UCSD-AML1 (cell line): ENCODE measurements around the gene CCL8.

Experiments used
- DNase-seq: peaks from one replicate; lab custom pipeline; 2025; ENCODE audit not compliant: unreplicated experiment; lab: John Stamatoyannopoulos, UW

The CCL8 gene

GRCh38 chr17:34319039-34319483 is at the start of gene CCL8:
Gene CCL8, plus strand, starts transcription at chr17:34319435. Its CDS starts 67 bp downstream, at chr17:34319502.
- DNase-seq: no peak

DNA sequence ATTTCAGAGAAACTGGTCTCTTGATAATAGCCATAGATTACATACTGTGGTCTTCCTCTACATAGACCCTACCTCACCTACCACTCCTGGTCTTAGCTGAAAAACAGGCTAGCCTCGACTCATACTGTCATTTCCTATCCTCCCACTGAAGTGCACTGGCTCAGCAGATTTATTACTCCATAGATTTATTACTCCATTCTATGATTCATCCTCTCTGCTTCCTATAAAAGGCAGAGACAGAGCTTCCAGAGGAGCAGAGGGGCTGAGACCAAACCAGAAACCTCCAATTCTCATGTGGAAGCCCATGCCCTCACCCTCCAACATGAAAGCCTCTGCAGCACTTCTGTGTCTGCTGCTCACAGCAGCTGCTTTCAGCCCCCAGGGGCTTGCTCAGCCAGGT is 49.3 kb upstream of the CCL8 start, which contains the start of gene CCL7:
CCL7 (plus strand) TSS at position 253 of the 400 bp plus-strand sequence; CDS start at position 323, 70 bp downstream.
- no peak for DNase-seq

DNA sequence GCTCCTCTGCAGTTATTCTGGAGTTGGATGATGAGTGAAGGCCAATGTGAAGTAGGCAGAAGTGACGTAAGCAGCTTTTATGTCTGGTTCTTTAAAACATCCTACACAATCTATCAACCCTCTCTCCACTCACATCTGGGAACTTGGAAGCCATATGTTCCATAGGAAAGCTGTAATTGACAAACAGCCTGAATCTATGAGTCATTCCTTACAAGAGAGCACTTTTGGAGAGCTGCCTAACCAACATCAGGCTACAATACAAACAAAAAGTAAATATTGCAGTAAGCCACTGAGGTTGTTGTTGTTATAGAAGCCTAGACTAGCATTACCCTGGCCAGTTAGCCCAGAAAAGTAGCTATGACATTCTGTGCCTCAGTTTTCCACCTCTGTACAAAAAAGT is 43.4 kb upstream of the CCL8 start:
- DNase-seq: no peak

DNA sequence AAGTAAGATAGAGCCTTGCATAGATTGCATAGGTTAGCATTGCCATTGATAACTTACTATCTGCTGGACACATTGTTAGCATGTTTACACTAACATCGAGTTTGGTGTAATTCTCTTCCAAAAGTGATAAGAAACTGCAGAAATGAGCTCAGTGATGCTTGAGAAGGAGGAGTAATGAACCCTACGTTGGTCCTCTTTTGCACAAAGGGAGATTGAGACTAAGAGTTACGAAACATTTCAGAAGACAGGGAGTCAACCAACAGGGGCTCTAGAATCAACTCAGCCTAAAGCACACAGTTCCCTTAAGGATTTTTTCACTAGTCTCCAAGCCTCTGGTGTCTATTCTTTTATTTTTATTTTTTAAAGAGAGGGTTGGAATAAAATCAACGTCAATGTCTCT is 42.4 kb upstream of the CCL8 start:
- DNase-seq: no peak

DNA sequence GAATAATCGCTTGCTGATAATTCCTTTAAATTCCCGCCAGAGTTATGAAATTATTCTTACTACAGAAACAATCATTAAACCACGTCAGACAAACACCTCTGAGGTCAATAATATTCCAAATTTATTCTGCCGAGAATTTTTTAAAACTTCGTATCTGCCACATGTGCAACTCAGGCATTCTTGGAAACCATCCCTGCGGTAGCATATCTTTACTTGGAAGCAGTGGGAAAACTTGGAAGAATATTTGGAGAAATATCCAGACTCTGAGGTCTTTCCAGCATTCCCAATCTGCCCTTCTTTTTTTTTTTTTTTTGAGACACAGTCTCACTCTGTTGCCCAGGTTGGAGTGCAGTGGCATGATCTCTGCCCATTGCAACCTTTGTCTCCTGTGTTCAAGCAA is 35.7 kb upstream of the CCL8 start:
- DNase-seq: no peak

GRCh38 chr17:34285286-34285792 is 33.9 kb upstream of the CCL8 start, which contains the start of gene CCL11:
Gene CCL11, plus strand, starts transcription at chr17:34285742. Its CDS starts 67 bp downstream, at chr17:34285809.
- DNase-seq: no peak

GRCh38 chr17:34287875-34288274 is 31.4 kb upstream of the CCL8 start:
- no peak for DNase-seq

GRCh38 chr17:34290586-34290985 is 28.6 kb upstream of the CCL8 start:
- no peak for DNase-seq

- DNase-seq: no peak
Observed at GRCh38 chr17:34291721-34292348, 27.4 kb upstream of the CCL8 start.

DNA sequence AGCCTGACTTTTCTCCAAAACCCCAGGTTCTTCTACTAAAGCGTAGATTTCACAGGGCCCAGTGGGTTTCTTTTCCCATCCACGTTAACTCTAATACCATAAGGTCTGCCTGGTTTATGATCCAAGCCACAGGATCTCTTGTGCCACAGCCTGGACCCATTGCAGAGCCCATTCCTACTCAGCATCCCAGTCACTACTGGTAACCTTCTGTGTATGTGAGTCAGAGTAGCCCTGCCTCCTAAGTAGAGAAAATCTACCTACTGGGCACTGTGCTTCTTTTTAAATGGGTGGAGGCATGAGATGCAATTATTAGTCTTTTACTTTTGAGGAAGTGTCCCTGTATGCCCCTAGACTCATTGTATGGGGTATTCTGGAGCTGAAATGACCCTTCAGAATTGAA is 20.2 kb upstream of the CCL8 start:
- no peak for DNase-seq

DNA sequence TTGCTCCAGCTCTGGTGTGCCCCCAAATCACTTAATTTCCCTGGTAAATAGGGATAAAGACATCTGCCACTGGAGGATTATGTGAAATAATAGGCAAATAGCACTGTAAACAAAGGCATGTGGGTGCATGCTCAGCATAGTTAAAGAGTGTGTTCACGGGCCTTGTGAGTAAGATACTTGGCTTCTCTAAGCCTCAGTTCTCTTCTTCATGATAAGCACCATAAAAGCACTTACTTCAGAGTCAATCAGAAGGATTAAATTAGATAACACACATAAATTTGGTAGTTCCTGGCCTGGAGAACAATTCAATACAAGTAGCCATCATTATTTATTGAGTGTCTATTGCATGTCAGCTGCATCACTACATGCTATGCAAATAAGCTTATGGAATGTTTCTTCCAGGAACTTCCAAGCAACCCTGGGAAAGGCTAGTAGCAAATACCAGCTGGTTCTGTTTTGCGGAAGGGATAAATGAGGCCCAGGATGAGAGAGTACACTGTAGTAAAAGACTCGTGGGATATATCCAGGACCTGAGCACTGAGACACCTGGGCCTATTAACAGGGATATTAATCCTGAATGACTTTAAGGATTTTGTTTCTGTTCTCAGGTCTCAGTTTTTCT is 19.2 kb upstream of the CCL8 start:
- no peak for DNase-seq

- DNase-seq: no peak
Observed at GRCh38 chr17:34300652-34301370, 18.4 kb upstream of the CCL8 start.

DNA sequence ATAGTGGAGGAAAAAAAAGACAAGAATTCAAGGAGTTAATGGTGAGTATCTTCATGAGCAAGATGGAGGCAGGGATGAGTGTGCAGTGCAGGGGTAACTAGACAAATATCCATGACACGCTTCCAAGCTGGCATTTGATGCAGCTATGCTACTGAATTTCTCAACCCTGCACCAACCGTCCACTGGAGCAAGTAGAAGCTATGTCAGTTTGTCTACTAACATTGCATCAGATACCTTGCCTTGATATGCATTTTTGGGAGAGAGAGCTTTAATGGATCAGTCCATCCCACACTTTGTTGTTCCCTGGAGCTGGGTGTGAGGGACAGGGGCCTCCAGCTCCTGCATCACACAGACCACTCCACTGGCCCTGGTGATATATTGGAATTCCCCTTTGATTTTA is 17.2 kb upstream of the CCL8 start:
- DNase-seq: no peak

- DNase-seq: no peak
Observed at GRCh38 chr17:34302636-34303035, 16.6 kb upstream of the CCL8 start.

DNA sequence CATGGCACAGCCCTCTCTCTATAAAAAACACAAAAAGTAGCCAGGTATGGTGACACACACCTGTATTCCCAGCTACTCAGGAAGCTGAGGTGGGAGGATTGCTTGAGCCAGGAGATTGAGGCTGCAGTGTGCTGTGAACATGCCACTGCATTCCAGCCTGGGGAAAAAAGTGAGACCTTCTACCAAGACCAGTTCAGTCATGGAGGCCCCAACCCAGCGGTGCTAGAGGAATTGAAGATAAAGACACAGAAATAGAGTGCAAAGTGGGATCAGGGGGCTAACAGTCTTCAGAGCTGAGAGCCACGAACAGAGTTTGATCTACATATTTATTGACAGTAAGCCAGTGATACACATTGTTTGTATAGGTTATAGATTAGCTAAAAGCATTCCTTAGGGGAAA is 15.6 kb upstream of the CCL8 start:
- DNase-seq: no peak

DNA sequence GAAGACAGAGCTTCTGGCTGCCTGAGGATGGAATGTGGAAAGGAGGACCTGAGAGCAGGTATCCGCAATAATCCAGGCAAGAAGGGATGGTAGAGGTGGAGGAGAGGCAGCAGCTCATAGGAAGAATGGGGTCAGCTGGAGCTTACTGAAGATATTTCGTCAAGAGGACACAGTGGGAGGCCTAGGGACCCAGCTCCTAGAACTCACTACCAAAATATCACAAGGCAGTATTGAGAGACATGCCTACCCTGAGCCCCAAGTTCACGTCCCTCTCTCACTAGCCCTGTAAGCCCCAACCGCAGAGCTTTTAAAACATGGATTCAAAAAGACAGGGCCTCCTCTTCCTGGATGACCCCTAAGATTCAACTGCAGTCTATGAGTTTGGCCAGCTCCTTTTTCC is 14.2 kb upstream of the CCL8 start:
- no peak for DNase-seq

DNA sequence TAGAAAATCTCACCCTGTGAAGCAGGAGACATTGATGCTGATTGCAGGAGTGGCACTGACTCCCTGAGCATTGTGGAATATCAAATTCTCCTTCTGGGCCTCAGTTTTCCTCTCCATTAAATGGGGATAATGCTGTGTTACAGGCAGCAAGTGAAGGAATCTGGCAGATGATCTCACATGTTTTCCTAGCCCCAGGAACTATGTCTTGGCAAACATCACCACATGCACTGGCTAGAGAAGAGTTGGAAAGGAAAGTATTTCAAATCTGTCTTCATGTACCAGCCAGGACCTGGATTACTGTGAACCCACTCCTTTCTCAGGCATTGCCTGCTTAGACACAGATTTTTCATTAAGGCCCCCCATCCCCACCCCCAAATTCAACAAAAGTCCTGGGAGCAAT is 13.6 kb upstream of the CCL8 start:
- DNase-seq: no peak

GRCh38 chr17:34306466-34306865 is 12.8 kb upstream of the CCL8 start:
- no peak for DNase-seq

DNA sequence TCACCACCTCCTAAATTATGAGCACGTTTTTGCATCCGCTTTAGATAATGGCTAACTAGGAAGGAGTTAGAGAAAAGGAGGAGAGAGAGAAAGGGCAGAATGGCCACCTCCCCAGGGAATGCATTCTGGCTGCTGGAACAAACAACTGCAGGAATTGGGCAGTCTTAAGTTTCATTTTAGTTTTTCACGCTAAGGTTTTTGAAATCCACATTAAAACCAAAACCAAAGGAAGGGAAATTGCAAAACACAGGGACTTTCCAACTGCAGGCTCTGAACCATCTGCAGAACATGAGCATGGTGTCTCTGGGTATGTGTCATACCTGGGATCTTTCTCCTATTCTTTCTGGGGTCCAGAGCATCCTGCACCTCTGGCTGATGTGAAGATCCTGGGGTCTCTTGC is 12.1 kb upstream of the CCL8 start:
- no peak for DNase-seq

DNA sequence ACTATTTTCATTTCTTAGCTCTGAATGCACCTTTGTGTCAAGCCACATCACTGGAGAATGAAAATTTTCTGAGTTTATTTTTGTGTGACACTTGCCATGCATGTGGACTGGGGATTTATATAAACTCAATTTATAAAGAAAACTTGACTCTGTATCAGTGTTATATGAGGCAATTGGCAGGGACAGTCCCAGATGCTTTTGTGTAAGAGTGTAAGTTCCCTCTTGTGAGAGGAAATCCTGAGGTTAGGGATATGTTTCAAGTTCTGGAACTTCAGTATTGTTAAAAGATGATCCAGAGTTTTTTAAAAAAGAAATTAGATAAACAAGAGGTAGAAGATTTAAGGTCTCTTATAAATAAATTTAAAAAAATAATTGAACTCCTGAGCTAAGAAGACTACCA is 10.9 kb upstream of the CCL8 start:
- no peak for DNase-seq

- no peak for DNase-seq
Observed at GRCh38 chr17:34311291-34311690, 7.9 kb upstream of the CCL8 start.

DNA sequence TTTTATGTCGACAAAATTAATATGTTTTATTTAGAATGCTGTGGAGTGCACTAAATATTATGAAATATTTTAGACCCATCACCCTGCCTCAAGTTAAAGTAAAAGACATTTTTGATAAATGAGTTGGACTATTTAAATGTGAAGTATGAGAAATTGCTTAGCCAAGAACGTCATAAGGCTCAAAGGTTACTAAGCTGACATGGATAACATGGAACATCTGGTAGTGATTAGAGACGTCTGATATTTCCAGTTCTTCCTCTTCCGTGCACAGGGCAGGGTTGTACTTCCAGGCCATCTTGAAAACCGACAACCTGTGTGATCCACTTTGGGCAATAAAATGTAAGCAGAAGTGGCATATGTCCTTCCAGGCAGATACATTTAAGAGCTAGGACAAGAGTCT is 7.2 kb upstream of the CCL8 start:
- DNase-seq: no peak
